Ectodermal cell (in vitro differentiated cells): Measurements from ENCODE around the gene NAMPT.

ENCODE experiments used
- H3K27ac ChIP-seq: 2 replicates; pipeline ENCODE4 v1.7.0; 2013; ENCODE audit warnings: mild to moderate bottlenecking, low read depth, low read length; ENCODE audit not compliant: insufficient read depth, poor library complexity, severe bottlenecking
- H3K27me3 ChIP-seq: 2 replicates; pipeline ENCODE4 v1.7.0; 2013; ENCODE audit warnings: mild to moderate bottlenecking, low read length; ENCODE audit not compliant: insufficient read depth, control insufficient read depth, poor library complexity, severe bottlenecking
- H3K36me3 ChIP-seq: one replicate; pipeline ENCODE4 v1.7.0; 2013; ENCODE audit warnings: low read length; ENCODE audit not compliant: control insufficient read depth, insufficient read depth
- H3K4me1 ChIP-seq: one replicate; pipeline ENCODE4 v1.7.0; 2013; ENCODE audit warnings: low read length; ENCODE audit not compliant: control insufficient read depth, insufficient read depth
- H3K4me3 ChIP-seq: 2 replicates; pipeline ENCODE4 v1.7.0; 2013; ENCODE audit warnings: low read depth, low read length, control low read depth; ENCODE audit not compliant: insufficient read depth
- H3K9me3 ChIP-seq: 2 replicates; pipeline ENCODE4 v1.7.0; 2013; ENCODE audit warnings: mild to moderate bottlenecking, low read length, moderate library complexity; ENCODE audit not compliant: control insufficient read depth
- WGBS, 2 experiments: methylation state at CpG; one replicate each; pipeline ENCODE4 v1.1.7; 2013; ENCODE audit warnings: missing lambda C conversion rate in 2 of 2; 5-methylcytosine and 5-hydroxymethylcytosine counted together

The NAMPT gene

GRCh38 chr7:106277976-106278375, 6.8 kb downstream of the NAMPT start:
- Histone ChIP-seq H3K36me3 (no peaks in the 10 kb centered on the region), H3K9me3 (no peaks in the 10 kb centered on the region), H3K4me3 (no peak overlapping the region), H3K27me3 (no peaks in the 10 kb centered on the region), H3K27ac (no peak overlapping the region), H3K4me1 (peaks cover 2% of the 10 kb centered on the region)
- WGBS, 2 experiments = 98 to 100% methylated on average over 1 of the region's 1 CpG

- Histone ChIP-seq H3K36me3 (no peaks in the 10 kb centered on the region), H3K4me3 (no peak overlapping the region), H3K4me1 (no peaks in the 10 kb centered on the region), H3K27ac (no peak overlapping the region), H3K27me3 (no peaks in the 10 kb centered on the region), H3K9me3 (no peaks in the 10 kb centered on the region)
- 87 to 97% methylated on average over 10 of the region's 10 CpGs for WGBS, 2 experiments
These were observed 8.3 kb downstream of the NAMPT start for GRCh38 chr7:106276513-106276912.

GRCh38 chr7:106273009-106273668, 11.6 kb downstream of the NAMPT start:
- Histone ChIP-seq H3K27me3 (no peaks in the 10 kb centered on the region), H3K36me3 (peaks cover 17% of the 10 kb centered on the region), H3K9me3 (no peaks in the 10 kb centered on the region), H3K27ac (no peak overlapping the region), H3K4me1 (no peaks in the 10 kb centered on the region), H3K4me3 (no peak overlapping the region)
- 90 to 94% methylated on average over 6 to 8 of the region's 8 CpGs for WGBS, 2 experiments

GRCh38 chr7:106270122-106270977, 14.4 kb downstream of the NAMPT start:
- H3K4me1 ChIP-seq = no peaks in the 10 kb centered on the region
- H3K9me3 ChIP-seq = no peaks in the 10 kb centered on the region
- no peak overlapping the region for H3K4me3 ChIP-seq
- 96 to 97% methylated on average over 4 to 5 of the region's 5 CpGs for WGBS, 2 experiments
- no peak overlapping the region for H3K27ac ChIP-seq
- no peaks in the 10 kb centered on the region for H3K27me3 ChIP-seq
- H3K36me3 ChIP-seq = peaks cover 21% of the 10 kb centered on the region

GRCh38 chr7:106269254-106269961, 15.4 kb downstream of the NAMPT start:
- Histone ChIP-seq H3K36me3 (peaks cover 26% of the 10 kb centered on the region), H3K27ac (no peak overlapping the region), H3K4me1 (no peaks in the 10 kb centered on the region), H3K9me3 (no peaks in the 10 kb centered on the region), H3K4me3 (no peak overlapping the region), H3K27me3 (no peaks in the 10 kb centered on the region)
- 75 to 90% methylated on average over 3 to 4 of the region's 4 CpGs for WGBS, 2 experiments

GRCh38 chr7:106265133-106265532, 19.6 kb downstream of the NAMPT start:
- H3K4me1 ChIP-seq = no peaks in the 10 kb centered on the region
- peaks cover 25% of the 10 kb centered on the region for H3K36me3 ChIP-seq
- H3K27me3 ChIP-seq = no peaks in the 10 kb centered on the region
- WGBS, 2 experiments = 95 to 97% methylated on average over 3 of the region's 3 CpGs
- H3K27ac ChIP-seq = no peak overlapping the region
- no peaks in the 10 kb centered on the region for H3K9me3 ChIP-seq
- no peak overlapping the region for H3K4me3 ChIP-seq

- WGBS, 2 experiments = 100% methylated on average over 1 of the region's 2 CpGs
These were observed 22.4 kb downstream of the NAMPT start for GRCh38 chr7:106262221-106262881.

GRCh38 chr7:106260136-106260561, 24.6 kb downstream of the NAMPT start:
- H3K36me3 ChIP-seq = peaks cover 30% of the 10 kb centered on the region
- 86 to 92% methylated on average over 1 to 2 of the region's 2 CpGs for WGBS, 2 experiments
- no peak overlapping the region for H3K27ac ChIP-seq
- H3K4me3 ChIP-seq = no peak overlapping the region
- no peaks in the 10 kb centered on the region for H3K27me3 ChIP-seq
- no peaks in the 10 kb centered on the region for H3K9me3 ChIP-seq
- H3K4me1 ChIP-seq = no peaks in the 10 kb centered on the region

More at GRCh38 chr7:106262221-106262881, 22.4 kb downstream of the NAMPT start:
- peaks cover 36% of the 10 kb centered on the region for H3K36me3 ChIP-seq
- H3K4me3 ChIP-seq = no peak overlapping the region
- H3K27ac ChIP-seq = no peak overlapping the region
- no peaks in the 10 kb centered on the region for H3K9me3 ChIP-seq
- H3K27me3 ChIP-seq = no peaks in the 10 kb centered on the region
- H3K4me1 ChIP-seq = no peaks in the 10 kb centered on the region

- H3K4me1 ChIP-seq = no peaks in the 10 kb centered on the region
- no peaks in the 10 kb centered on the region for H3K9me3 ChIP-seq
- H3K36me3 ChIP-seq = peaks cover 26% of the 10 kb centered on the region
- H3K4me3 ChIP-seq = no peak overlapping the region
- 81 to 83% methylated on average over 7 of the region's 7 CpGs for WGBS, 2 experiments
- H3K27ac ChIP-seq = no peak overlapping the region
- no peaks in the 10 kb centered on the region for H3K27me3 ChIP-seq
These were observed 26.0 kb downstream of the NAMPT start for GRCh38 chr7:106258789-106259188.
